GM12872 (cell line): ENCODE results near the gene DEDD2.

Experiments
- TF ChIP-seq, protein P1 (sequence below): IDR thresholded peaks from 3 replicates; pipeline ENCODE4 v1.5.1; 2011; ENCODE audit warnings: low read depth, mild to moderate bottlenecking, low read length, moderate library complexity; ENCODE audit not compliant: insufficient read depth

DEDD2 gene

GRCh38 chr19:42233678-42234292 is 16.3 kb upstream of the DEDD2 start:
- TF ChIP-seq, protein P1, sequence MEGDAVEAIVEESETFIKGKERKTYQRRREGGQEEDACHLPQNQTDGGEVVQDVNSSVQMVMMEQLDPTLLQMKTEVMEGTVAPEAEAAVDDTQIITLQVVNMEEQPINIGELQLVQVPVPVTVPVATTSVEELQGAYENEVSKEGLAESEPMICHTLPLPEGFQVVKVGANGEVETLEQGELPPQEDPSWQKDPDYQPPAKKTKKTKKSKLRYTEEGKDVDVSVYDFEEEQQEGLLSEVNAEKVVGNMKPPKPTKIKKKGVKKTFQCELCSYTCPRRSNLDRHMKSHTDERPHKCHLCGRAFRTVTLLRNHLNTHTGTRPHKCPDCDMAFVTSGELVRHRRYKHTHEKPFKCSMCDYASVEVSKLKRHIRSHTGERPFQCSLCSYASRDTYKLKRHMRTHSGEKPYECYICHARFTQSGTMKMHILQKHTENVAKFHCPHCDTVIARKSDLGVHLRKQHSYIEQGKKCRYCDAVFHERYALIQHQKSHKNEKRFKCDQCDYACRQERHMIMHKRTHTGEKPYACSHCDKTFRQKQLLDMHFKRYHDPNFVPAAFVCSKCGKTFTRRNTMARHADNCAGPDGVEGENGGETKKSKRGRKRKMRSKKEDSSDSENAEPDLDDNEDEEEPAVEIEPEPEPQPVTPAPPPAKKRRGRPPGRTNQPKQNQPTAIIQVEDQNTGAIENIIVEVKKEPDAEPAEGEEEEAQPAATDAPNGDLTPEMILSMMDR, result no peak

DNA sequence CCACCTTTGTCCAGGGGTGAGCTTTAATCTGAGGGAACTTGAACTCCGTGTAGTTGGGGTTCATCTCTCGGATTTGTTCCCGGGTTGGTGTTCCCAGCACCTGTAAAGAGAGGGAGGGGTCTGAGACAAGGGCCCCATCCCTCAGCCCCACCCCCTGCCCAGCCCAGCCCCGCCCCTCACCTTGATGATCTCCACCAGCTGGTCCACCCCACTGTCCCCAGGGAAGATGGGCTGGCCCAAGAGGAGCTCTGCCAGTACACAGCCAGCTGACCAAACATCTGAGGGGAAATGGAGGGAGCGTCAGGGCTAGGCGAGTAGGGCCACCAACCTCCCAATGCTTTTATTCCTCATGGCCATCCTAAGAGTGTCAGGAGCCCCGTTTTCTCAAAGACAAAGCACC is 15.6 kb upstream of the DEDD2 start:
- TF ChIP-seq, protein P1, result no peak

DNA sequence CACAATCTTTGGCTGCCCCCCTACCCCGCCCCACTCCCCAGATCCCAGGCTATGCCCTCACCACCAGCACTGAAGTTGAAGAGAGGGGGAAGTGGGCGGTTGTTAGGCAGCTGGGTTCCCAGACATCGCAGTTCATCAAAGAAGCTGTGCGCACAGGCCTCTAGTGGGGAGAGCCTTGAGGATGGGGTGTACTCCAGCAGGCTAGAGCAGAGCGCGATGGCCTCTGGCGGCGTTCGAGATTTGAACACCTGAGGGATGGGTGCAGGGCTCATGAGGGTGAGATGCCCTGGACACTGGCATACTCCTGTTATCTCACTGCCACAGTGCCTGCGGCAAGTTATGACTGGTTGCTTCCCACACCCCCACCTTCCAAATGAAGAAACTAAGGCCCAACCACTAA is 15.0 kb upstream of the DEDD2 start:
- TF ChIP-seq, protein P1, result no peak

GRCh38 chr19:42230571-42230970 is 13.1 kb upstream of the DEDD2 start:
- TF ChIP-seq, protein P1, result no peak

DNA sequence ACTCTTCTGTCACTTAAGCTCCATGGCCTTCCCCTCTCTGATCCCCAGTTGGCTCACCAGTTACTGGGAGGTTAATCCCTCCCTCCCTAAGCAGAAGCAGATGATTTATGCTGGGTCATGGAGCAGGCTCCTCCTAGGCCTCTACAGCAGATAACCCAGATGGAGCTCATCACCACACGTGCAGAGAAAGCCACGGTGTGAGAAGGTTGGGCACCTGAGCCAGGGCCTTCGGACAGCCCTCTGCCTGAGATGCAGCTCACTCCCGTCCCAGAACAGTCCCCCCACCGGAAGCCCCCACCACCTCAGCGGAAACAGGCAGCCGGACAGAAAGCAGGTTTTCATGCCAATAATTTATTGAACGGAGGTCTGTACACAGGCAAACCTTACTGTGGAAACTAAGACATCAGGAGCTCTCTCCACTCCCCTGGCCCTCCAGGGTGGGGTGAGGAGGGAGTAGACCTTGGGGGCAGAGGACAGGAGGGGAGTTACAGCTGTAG is 12.4 kb upstream of the DEDD2 start:
- TF ChIP-seq, protein P1, result no peak

- TF ChIP-seq, protein P1, result no peak; the same call in 2 of the 3 replicates
These were observed 11.9 kb upstream of the DEDD2 start for GRCh38 chr19:42229301-42229854.

GRCh38 chr19:42228641-42229040 is 11.2 kb upstream of the DEDD2 start:
- TF ChIP-seq, protein P1, result no peak
